Sigmoid colon (tissue), 7 donors: ENCODE data around the gene MAMDC2. TPM values are rescaled to one million over a fixed set of nuclear protein-coding genes. Genes with fewer than 3 reads are reported as not detected.

Experiments used
- DNase-seq: peaks from one replicate; pipeline ENCODE4 v3.0.0-alpha.2; 2019
- H3K27ac ChIP-seq, 4 donors: fragments of 200-600 bp; sonication (generic); one replicate each; pipeline ENCODE4 v1.5.1; 2016 to 2019; ENCODE audit warnings: mild to moderate bottlenecking in 1 of 4
- H3K27me3 ChIP-seq, 3 donors: fragments of 200-600 bp; sonication (generic); one replicate each; pipeline ENCODE4 v1.5.1; 2019; ENCODE audit warnings: mild to moderate bottlenecking in 1 of 3
- H3K36me3 ChIP-seq, 4 donors: fragments of 200-600 bp; sonication (generic); one replicate each; pipeline ENCODE4 v1.5.1; 2016 to 2019
- H3K4me1 ChIP-seq, 4 donors: fragments of 200-600 bp; sonication (generic); one replicate each; pipeline ENCODE4 v1.5.1; 2017 to 2019
- H3K4me3 ChIP-seq, 4 donors: fragments of 200-600 bp; sonication (generic); one replicate each; pipeline ENCODE4 v1.5.1; 2017 to 2019; ENCODE audit warnings: mild to moderate bottlenecking in 2 of 4, moderate library complexity in 1 of 4
- H3K9me3 ChIP-seq, 4 donors: fragments of 200-600 bp in 3 of 4; sonication (generic) in 3 of 4; one replicate each; pipeline versions ENCODE4 v1.5.1 to v1.6.1; 2013 to 2019
- EP300 ChIP-seq, 4 donors: sonication (generic); formaldehyde crosslinking; IDR thresholded peaks; one replicate each; pipeline ENCODE4 v1.6.1; 2017; ENCODE audit warnings: antibody characterized with exemption in 4 of 4
- POLR2A ChIP-seq, 2 donors: fragments of 450-650 bp; IDR thresholded peaks; one replicate each; pipeline ENCODE4 v1.6.1; 2016; ENCODE audit warnings: antibody characterized with exemption in 2 of 2, mild to moderate bottlenecking in 2 of 2, moderate library complexity in 2 of 2
- POLR2AphosphoS5 ChIP-seq, 4 donors: sonication (generic); formaldehyde crosslinking; IDR thresholded peaks; one replicate each; pipeline ENCODE4 v1.6.1; 2017; ENCODE audit warnings: antibody characterized with exemption in 4 of 4
- WGBS, 2 donors: extraction: QIAGEN DNeasy Blood & Tissue Kit; methylation state at CpG; one replicate each; pipeline ENCODE4 v1.1.7; 2013; 5-methylcytosine and 5-hydroxymethylcytosine counted together
- intact Hi-C: fragments of 100-400 bp; cut with DNase I; formaldehyde crosslinking; loops from one replicate; pipeline ENCODE4 v1.15.1; 2023
- polyA plus RNA-seq, 3 donors: library from polyadenylated mRNA; stranded (reverse); fragments of 200-250 nt; gene quantifications; one replicate each; pipeline ENCODE4 v1.2.3, GENCODE V29; 2013
- total RNA-seq, 4 donors: library from RNA; depleted of rRNA; stranded (reverse); fragments of >200 nt; gene quantifications; one replicate each; pipeline ENCODE4 v1.1.0, GENCODE V29; 2016
- TF ChIP-seq, protein P1 (sequence below), 4 experiments: fragments of 450-650 bp in 3 of 4; fragments of 200-600 bp in 1 of 4; IDR thresholded peaks; one replicate each; pipeline ENCODE4 v1.5.1; 2016 to 2019; ENCODE audit warnings: antibody characterized with exemption in 4 of 4, mild to moderate bottlenecking in 3 of 4, moderate library complexity in 2 of 4
- donor health status: healthy with polysubstance abuse.
- donor health status: Bipolar disorder and iron deficiency.
- donor health status: healthy.

MAMDC2 gene
- total and polyA plus RNA-seq, 7 donors: 2.5 to 167 (median 89.9) TPM

- H3K4me3 ChIP-seq: no peak overlapping the region
- intact Hi-C loops: loop anchor here (5.0 kb wide), 1 partner anchor 34 kb away; no protein-coding TSS in a partner anchor
- H3K36me3 ChIP-seq: no peaks in the 10 kb centered on the region
- H3K9me3 ChIP-seq: no peaks in the 10 kb centered on the region
- DNase-seq: peak; percentile 76
- H3K27me3 ChIP-seq: no peaks in the 10 kb centered on the region
- H3K27ac ChIP-seq: peak overlapping the region; percentile 85 to 98 (median 89)
- peaks cover 0 to 100% (median 88%) of the 10 kb centered on the region in 4 donors for H3K4me1 ChIP-seq
- peak; percentile 21 to 83 (median 57) for TF ChIP-seq EP300 (IDR thresholded peaks at IDR 0.05)
- no peak for TF ChIP-seq POLR2A (IDR thresholded peaks at IDR 0.05)
- peak; percentile 54 to 74 (median 74) for TF ChIP-seq POLR2AphosphoS5 (IDR thresholded peaks at IDR 0.05)
- WGBS, 2 donors: 18 to 30% methylated on average over 1 of the region's 1 CpG
Measured at GRCh38 chr9:70081120-70081495, 37.5 kb downstream of the MAMDC2 start.

DNA sequence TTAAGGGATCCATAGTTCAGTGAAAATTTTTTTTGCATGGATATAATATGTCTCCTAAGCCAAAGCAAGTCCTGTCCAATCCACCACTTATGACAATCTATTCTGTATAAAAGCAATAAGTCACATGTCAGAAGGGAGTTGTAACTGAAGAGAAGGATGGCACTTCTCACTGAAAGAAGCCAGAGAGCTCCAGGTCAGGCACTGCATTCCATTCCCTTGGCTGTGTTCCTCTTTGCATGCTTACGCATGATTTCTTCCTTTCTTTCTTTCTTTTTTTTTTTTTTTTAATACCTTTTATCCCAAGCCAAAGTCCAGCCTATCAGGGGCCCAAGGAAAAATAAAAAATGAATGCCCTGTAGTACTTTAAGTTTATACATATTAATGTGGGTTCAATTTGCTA is 39.8 kb downstream of the MAMDC2 start:
- H3K36me3 ChIP-seq: no peaks in the 10 kb centered on the region
- WGBS, 2 donors: 85 to 97% methylated on average over 1 of the region's 1 CpG
- H3K27ac ChIP-seq: peak overlapping the region; percentile 85 to 98 (median 89)
- TF ChIP-seq POLR2A (IDR thresholded peaks at IDR 0.05) (no peak), EP300 (IDR thresholded peaks at IDR 0.05) (peak in 2 of 4 donors; percentile 80 to 88), POLR2AphosphoS5 (IDR thresholded peaks at IDR 0.05) (peak; percentile 51 to 81 (median 74))
- H3K4me3 ChIP-seq: no peak overlapping the region
- intact Hi-C loops: loop anchor here (5.0 kb wide), 1 partner anchor 36 kb away; no protein-coding TSS in a partner anchor
- H3K27me3 ChIP-seq: no peaks in the 10 kb centered on the region
- H3K9me3 ChIP-seq: no peaks in the 10 kb centered on the region
- peaks cover 0 to 96% (median 80%) of the 10 kb centered on the region in 4 donors for H3K4me1 ChIP-seq
- no peak for DNase-seq

- Histone ChIP-seq H3K27ac (peak overlapping the region; percentile 85 to 98 (median 89)), H3K9me3 (no peaks in the 10 kb centered on the region), H3K27me3 (no peaks in the 10 kb centered on the region), H3K4me1 (peaks cover 0 to 96% (median 75%) of the 10 kb centered on the region in 4 donors), H3K36me3 (no peaks in the 10 kb centered on the region), H3K4me3 (no peak overlapping the region)
- DNase-seq: no peak
- 73 to 81% methylated on average over 4 of the region's 4 CpGs for WGBS, 2 donors
- TF ChIP-seq, protein P1, sequence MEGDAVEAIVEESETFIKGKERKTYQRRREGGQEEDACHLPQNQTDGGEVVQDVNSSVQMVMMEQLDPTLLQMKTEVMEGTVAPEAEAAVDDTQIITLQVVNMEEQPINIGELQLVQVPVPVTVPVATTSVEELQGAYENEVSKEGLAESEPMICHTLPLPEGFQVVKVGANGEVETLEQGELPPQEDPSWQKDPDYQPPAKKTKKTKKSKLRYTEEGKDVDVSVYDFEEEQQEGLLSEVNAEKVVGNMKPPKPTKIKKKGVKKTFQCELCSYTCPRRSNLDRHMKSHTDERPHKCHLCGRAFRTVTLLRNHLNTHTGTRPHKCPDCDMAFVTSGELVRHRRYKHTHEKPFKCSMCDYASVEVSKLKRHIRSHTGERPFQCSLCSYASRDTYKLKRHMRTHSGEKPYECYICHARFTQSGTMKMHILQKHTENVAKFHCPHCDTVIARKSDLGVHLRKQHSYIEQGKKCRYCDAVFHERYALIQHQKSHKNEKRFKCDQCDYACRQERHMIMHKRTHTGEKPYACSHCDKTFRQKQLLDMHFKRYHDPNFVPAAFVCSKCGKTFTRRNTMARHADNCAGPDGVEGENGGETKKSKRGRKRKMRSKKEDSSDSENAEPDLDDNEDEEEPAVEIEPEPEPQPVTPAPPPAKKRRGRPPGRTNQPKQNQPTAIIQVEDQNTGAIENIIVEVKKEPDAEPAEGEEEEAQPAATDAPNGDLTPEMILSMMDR (IDR thresholded peaks at IDR 0.05): no peak
- TF ChIP-seq POLR2A (IDR thresholded peaks at IDR 0.05) (no peak), POLR2AphosphoS5 (IDR thresholded peaks at IDR 0.05) (no peak), EP300 (IDR thresholded peaks at IDR 0.05) (no peak)
- intact Hi-C loops: no loop called here
Measured at GRCh38 chr9:70085241-70085640, 41.6 kb downstream of the MAMDC2 start.

DNA sequence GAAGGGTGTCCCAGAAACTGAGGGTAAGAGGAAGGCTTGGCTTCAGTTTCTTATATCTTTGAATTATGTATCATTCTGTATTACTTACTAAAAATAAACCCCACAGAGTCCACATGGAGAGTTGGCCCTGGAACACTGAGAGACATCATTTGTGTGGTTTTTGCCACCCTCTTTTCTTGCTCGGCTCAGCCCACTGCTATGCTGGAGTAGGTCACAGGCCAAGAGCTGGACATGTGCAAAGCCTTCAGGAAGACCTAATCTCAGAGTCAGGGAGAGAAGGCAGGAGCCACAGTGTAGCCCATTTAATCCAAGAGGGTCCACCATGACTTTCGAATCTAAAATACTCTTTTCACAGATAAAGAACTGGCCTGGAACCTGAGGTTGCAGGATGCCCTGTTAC is 47.5 kb downstream of the MAMDC2 start:
- Histone ChIP-seq H3K36me3 (no peaks in the 10 kb centered on the region), H3K4me1 (peaks cover 0 to 81% (median 65%) of the 10 kb centered on the region in 4 donors), H3K27ac (peak overlapping the region; percentile 45 to 98 (median 66)), H3K4me3 (no peak overlapping the region), H3K27me3 (no peaks in the 10 kb centered on the region), H3K9me3 (no peaks in the 10 kb centered on the region)
- TF ChIP-seq, protein P1 (IDR thresholded peaks at IDR 0.05): no peak
- TF ChIP-seq POLR2A (IDR thresholded peaks at IDR 0.05) (no peak), POLR2AphosphoS5 (IDR thresholded peaks at IDR 0.05) (no peak), EP300 (IDR thresholded peaks at IDR 0.05) (no peak)
- no peak for DNase-seq
- intact Hi-C loops: no loop called here
- WGBS, 2 donors: 84 to 90% methylated on average over 2 of the region's 2 CpGs

DNA sequence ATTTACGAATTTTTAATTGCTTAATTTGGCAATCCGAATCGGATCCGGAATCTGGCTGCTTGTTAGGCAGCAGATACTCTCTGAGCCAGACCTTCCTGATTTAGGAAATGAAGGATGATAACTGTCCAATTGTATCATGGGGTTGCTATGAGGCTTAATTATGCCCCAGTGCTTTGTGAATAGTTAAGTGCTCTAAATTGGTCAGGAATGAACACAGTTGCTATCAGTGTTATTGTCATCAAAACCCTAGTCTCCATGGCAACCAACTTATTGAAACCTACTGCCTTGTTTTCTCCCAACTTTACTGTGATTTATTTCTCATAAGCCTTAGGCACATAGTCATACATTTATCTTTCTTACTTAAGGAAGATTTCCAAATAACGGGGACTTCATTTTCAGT is 47.9 kb downstream of the MAMDC2 start:
- TF ChIP-seq POLR2AphosphoS5 (IDR thresholded peaks at IDR 0.05) (no peak), POLR2A (IDR thresholded peaks at IDR 0.05) (no peak), EP300 (IDR thresholded peaks at IDR 0.05) (no peak)
- TF ChIP-seq, protein P1 (IDR thresholded peaks at IDR 0.05): no peak
- H3K4me3 ChIP-seq: no peak overlapping the region
- H3K9me3 ChIP-seq: no peaks in the 10 kb centered on the region
- H3K4me1 ChIP-seq: peaks cover 0 to 76% (median 60%) of the 10 kb centered on the region in 4 donors
- 75 to 84% methylated on average over 5 of the region's 5 CpGs for WGBS, 2 donors
- peak overlapping the region; percentile 45 to 98 (median 66) for H3K27ac ChIP-seq
- no peak for DNase-seq
- no peaks in the 10 kb centered on the region for H3K27me3 ChIP-seq
- intact Hi-C loops: no loop called here
- H3K36me3 ChIP-seq: no peaks in the 10 kb centered on the region
